ENCODE results near the gene HMOX1.

- TF ChIP-seq POLR2A (IDR thresholded peaks at IDR 0.05) (no peak), CTCF (IDR thresholded peaks at IDR 0.05) (no peak)
Observed at GRCh38 chr22:35348026-35348590, 32.8 kb upstream of the HMOX1 start.

Data from uterus (tissue), 2 donors.